IMR-90 (cell line): ENCODE data around the gene PODXL2.

Source experiments
- MAFK ChIP-seq: IDR thresholded peaks from 2 replicates; pipeline ENCODE4 v1.6.1; 2012; ENCODE audit warnings: low read depth, low read length, improper control_type of control experiment
- TF ChIP-seq, protein P1 (sequence below): conservative IDR thresholded peaks from 2 replicates; pipeline ENCODE4 v1.5.1; 2012; ENCODE audit warnings: mild to moderate bottlenecking, low read depth, low read length, improper control_type of control experiment

DNA sequence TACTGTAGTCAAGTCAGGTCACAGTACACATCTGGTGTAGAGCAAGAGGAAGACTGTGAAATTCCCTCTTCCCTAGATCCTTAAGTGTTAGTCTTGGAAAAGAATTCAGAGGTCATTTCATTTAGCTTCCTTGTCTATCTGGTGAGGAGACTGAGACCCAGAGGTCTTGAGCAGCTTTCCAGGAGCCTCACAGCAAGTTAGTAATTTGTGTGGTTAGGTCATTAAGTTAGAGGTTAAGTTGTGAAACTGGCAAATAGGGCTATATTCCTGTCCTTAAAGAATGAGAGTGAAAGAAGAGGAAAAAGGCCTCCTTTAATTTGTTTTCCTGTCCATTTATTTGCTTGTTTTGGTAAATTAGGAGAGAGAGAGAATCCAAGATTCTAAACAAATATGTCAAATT, 9.0 kb downstream of the PODXL2 start:
- no peak for TF ChIP-seq MAFK
- TF ChIP-seq, protein P1, sequence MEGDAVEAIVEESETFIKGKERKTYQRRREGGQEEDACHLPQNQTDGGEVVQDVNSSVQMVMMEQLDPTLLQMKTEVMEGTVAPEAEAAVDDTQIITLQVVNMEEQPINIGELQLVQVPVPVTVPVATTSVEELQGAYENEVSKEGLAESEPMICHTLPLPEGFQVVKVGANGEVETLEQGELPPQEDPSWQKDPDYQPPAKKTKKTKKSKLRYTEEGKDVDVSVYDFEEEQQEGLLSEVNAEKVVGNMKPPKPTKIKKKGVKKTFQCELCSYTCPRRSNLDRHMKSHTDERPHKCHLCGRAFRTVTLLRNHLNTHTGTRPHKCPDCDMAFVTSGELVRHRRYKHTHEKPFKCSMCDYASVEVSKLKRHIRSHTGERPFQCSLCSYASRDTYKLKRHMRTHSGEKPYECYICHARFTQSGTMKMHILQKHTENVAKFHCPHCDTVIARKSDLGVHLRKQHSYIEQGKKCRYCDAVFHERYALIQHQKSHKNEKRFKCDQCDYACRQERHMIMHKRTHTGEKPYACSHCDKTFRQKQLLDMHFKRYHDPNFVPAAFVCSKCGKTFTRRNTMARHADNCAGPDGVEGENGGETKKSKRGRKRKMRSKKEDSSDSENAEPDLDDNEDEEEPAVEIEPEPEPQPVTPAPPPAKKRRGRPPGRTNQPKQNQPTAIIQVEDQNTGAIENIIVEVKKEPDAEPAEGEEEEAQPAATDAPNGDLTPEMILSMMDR: no peak
